AG09319 (cell line): Measurements from ENCODE around the gene ALG6.

Experiments used
- DNase-seq: peaks from one replicate; pipeline ENCODE4 v3.0.0-alpha.2; 2010; ENCODE audit warnings: low read depth; ENCODE audit errors: extremely low read depth
- CTCF ChIP-seq: IDR thresholded peaks from 2 replicates; pipeline ENCODE4 v1.5.1; 2011; ENCODE audit warnings: low read depth, mild to moderate bottlenecking, inconsistent platforms, low read length, moderate library complexity

Gene ALG6

GRCh38 chr1:63367215-63368103 lies at the start of gene ALG6:
Gene ALG6, plus strand, starts transcription at chr1:63367627. Its CDS starts 3,351 bp downstream, at chr1:63370978.
- TF ChIP-seq CTCF = peak; percentile 26
- DNase-seq = peak; percentile 81

DNA sequence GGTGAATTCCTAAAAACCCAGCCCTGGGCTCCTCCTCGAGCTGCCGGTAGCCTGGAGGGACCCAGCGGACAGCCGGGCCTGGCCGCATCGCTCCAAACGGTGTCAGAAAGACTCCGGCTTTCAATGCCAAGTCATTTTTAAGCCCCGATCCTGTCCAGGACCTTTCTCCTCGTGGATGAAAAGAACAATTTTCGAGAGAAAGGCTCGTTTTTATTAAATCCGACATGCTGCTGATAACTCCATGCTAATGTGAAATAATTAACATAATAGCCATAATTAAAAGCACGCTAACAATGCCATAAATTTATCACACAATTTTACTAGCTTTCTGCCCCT lies 49.6 kb upstream of the ALG6 start:
- DNase-seq = no peak

GRCh38 chr1:63318201-63318979 lies 49.0 kb upstream of the ALG6 start:
- no peak for DNase-seq
- TF ChIP-seq CTCF = no peak

More for the DNA sequence above, 49.6 kb upstream of the ALG6 start:
- TF ChIP-seq CTCF = no peak

DNA sequence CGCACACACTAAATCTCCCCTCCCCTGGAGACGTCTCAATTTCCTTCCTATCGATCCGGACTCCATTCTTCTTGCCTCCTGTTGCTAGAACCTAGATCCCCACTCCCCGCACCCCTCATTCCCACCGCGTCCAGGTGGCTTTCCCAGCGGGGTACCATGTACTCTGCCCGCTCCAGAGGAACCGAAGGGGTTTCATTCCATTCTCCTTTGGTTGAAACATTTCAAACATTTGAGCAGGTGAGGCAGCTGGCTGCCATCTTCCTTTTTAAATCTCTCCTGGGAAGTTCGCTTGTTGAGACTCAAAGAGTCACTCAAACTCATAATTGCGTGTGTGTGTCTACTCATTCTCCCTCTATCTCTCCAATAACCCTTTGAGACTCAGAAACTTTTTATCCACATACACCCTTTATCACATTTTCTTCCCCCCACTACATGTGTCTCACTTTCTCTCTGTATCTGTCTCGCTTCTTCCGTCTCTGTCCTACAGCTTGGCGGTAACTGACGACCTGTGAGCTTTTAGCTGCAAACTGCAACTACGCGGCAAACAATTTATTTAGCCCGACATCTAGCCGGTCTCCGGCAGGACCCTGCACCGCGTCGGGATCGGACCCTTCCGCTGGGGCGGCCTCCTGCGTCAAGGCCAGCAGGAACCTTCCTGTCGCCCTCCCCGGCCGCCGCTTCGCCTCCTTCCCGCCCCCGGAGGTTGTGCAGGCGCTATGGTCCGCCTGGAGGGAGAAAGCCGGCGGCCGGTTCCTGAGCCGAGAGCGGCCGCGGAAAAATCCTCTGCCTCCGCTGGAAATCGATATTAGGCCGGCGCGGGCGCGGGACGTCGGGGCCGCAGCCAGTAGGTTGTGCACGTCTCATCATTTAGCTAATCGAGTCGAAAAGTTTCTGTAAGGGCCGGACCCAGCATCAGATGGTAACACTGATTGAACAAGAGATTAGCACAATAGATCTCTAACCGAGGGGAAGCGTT lies 48.1 kb upstream of the ALG6 start:
- no peak for TF ChIP-seq CTCF
- DNase-seq = no peak

DNA sequence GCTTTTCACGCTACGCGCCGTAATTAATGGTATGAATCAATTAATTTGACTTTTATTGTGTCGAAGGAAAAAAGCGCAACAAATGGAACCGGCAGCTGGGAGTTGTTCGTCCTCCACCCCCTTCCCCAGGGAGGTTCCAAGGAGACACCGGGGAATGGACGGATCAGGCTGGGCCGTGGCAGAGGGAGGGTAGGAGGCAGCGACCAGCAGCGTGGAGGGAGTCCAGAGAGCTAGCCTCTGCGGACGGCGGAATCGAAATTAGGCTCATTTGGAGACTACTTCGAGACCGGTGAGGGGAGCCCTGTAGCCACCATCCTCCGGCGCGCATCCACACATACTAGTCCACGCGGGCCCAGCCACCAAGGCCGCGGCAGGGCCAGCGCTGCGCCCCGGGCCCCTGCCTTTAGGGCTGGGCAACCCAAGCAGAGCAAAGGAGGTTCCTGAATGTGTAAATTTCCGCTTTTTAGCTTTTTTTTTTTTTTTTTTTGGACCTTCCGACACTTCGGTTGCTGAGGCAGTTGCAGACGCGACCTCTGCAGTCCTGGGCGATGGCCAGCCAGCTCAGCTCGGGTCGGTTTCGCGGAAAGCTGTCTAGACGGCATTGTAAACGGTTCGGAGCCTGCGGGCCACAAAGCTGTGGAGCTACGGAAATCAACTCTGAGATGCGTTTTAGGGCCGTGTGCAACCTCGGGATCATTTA lies 47.3 kb upstream of the ALG6 start:
- no peak for TF ChIP-seq CTCF
- DNase-seq = no peak

- no peak for TF ChIP-seq CTCF
- no peak for DNase-seq
Measured at GRCh38 chr1:63321066-63321784, 46.2 kb upstream of the ALG6 start.
